ENCODE results near the gene CDC25C. TPM values are rescaled to one million over a fixed set of nuclear protein-coding genes. Genes with fewer than 3 reads are reported as not detected.
A peak's percentile ranks its signal among the peaks of the same experiment; 100 is the strongest.

CDC25C gene
- total and polyA plus RNA-seq, 9 of the 15 experiments (the other 6 are each of a cell fraction or from before 2014, with no cell fraction given), result 19.1 to 63.7 (median 31.9) TPM

DNA sequence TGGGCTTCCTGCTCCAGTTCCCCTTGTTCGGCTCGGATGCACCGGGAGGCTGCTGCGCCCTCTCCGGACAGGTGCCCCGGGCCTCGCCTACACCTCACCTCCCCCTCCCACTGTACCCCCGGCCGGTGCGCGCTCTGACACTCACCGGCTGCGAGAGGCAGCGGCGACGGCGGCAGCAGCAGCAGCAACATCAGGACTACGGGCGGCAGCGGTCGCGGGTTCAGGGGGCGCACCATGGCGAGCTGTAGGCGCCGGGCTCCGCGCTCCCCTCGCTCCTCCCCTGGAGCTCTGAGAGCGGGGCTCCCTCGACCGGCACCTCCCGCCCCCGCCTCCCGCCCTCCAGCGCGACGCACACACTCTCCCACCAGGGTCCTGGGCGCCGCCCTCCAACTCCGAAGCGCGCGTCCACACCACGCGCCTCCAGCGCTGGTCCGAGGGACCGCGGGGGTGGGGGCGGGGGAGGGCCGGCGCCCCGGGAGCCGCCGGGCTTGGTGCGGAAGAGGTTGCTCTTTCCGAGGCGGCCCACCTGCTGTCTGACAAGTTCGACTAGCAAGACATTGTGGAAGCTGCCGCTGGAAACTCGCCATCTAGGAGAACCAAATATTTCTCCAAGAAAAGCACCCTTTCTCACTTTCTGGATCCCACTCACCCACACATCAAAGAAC is 57.3 kb downstream of the CDC25C start, which contains the start of gene GFRA3:
Gene GFRA3 (minus strand): TSS at position 433 of the 665 bp plus-strand sequence. CDS start 197 bp downstream, at position 236.
- peak; percentile 69 for TF ChIP-seq EGR1 (conservative IDR thresholded peaks at IDR 0.05)
- no peak for TF ChIP-seq HDAC8 (tag; IDR thresholded peaks at IDR 0.05)
- peak in 1 of 2 experiments; percentile 56 for TF ChIP-seq E2F6 (IDR thresholded peaks at IDR 0.05; ENCODE audit: borderline replicate concordance in 1 of 2, extremely low read depth in 1 of 2, insufficient read depth in 1 of 2, insufficient read length in 1 of 2, low read depth in 1 of 2, low read length in 1 of 2, poor library complexity in 1 of 2, severe bottlenecking in 1 of 2)
- ATAC-seq (peak; percentile 75), DNase-seq (ENCODE audit: extremely low read depth in 1 of 4, low spot score in 3 of 4) (peak; percentile 30 to 78 (median 56)), FAIRE-seq (no peak)
- Histone ChIP-seq H3K4me2 (ENCODE audit: insufficient read depth, low read length) (no peak within 1 kb of the TSS), H3K36me3 (ENCODE audit: control insufficient read depth, insufficient read depth, low read length) (no peaks in the 10 kb centered on the region), H3K27ac (ENCODE audit: extremely low read depth, low read depth, low read length) (no peak within 1 kb of the TSS), H3K9me3 (replicated peaks; ENCODE audit: control insufficient read depth, insufficient read depth, low read depth, low read length) (no peaks in the 10 kb centered on the region), H3K79me2 (ENCODE audit: control insufficient read depth, insufficient read depth, low read length) (no peaks in the 10 kb centered on the region), H4K20me1 (replicated peaks; ENCODE audit: control insufficient read depth, insufficient read depth, low read length) (peaks cover 5% of the 10 kb centered on the region; the same call in 1 of the 2 replicates), H3K9me1 (ENCODE audit: control insufficient read depth, insufficient read depth, low read length) (no peaks in the 10 kb centered on the region), H3K27me3 (ENCODE audit: control insufficient read depth in 2 of 2, insufficient read depth in 2 of 2, low read length in 2 of 2) (peaks cover 3 to 7% of the 10 kb centered on the region in 2 experiments; a peak in 2 of 5 replicates), H3K9ac (ENCODE audit: insufficient read depth in 1 of 2, low read depth in 2 of 2, low read length in 2 of 2) (0 out of 4 replicates have a peak within 1 kb of the TSS, but pooled peaks of 1 of the 2 experiments have one; percentile 55), H3K4me3 (no peak within 1 kb of the TSS), H2AFZ (ENCODE audit: low read depth, low read length) (no peak within 1 kb of the TSS), H3K4me1 (replicated peaks in 1 of 2; ENCODE audit: control insufficient read depth in 2 of 2, insufficient read depth in 2 of 2, low read length in 2 of 2) (peaks cover 6 to 11% of the 10 kb centered on the region in 2 experiments; a peak in 3 of 5 replicates)
- in situ Hi-C loops (cut with MboI) (no loop called here), intact Hi-C loops (cut with micrococcal nuclease) (no loop called here)
- ChIA-PET POLR2A (interaction anchor here (0.7 to 1.7 kb wide), 4 partner anchors 14 to 88 kb away, joined by 3 to 5 read pairs (median 3); partner anchors contain the start of genes CDC25C and FAM53C), CTCF (ENCODE audit: low intra/inter-chr PET ratio) (interaction anchor here (0.5 kb wide), 1 partner anchor 81 kb away, joined by 3 read pairs; no protein-coding TSS in a partner anchor)
- no TSS peak for BruUV-seq (replicated peaks)
- WGBS (ENCODE audit: insufficient coverage, low coverage, missing lambda C conversion rate), result 32% methylated on average over 12 of the region's 62 CpGs

All from K562 (cell line).